Testis (tissue), 3 donors: ENCODE data around the gene PSG5. TPM values are rescaled to one million over a fixed set of nuclear protein-coding genes. Genes with fewer than 3 reads are reported as not detected.
A peak's percentile ranks its signal among the peaks of the same experiment; 100 is the strongest.
"Not testable (repeated sequence)": the region's sequence is repeated elsewhere in the genome, so short reads cannot be mapped to it uniquely, and the experiment has no call there.

Source experiments
- DNase-seq: peaks from one replicate; pipeline ENCODE4 v3.0.0-alpha.2; 2019
- H3K27ac ChIP-seq, 2 donors: fragments of 200-600 bp; sonication (generic); one replicate each; pipeline ENCODE4 v1.5.1; 2019
- H3K27me3 ChIP-seq: fragments of 200-600 bp; sonication (generic); one replicate; pipeline ENCODE4 v1.5.1; 2019
- H3K36me3 ChIP-seq: fragments of 200-600 bp; sonication (generic); one replicate; pipeline ENCODE4 v1.5.1; 2017; ENCODE audit warnings: low read depth; ENCODE audit errors: missing control alignments
- H3K4me1 ChIP-seq: fragments of 200-600 bp; sonication (generic); one replicate; pipeline ENCODE4 v1.5.1; 2019
- H3K4me3 ChIP-seq, 2 donors: fragments of 200-600 bp; sonication (generic); one replicate each; pipeline ENCODE4 v1.5.1; 2017 to 2019
- H3K9me3 ChIP-seq: fragments of 200-600 bp; sonication (generic); one replicate; pipeline ENCODE4 v1.5.1; 2017
- CTCF ChIP-seq, 3 experiments: fragments of 450-650 bp in 2 of 3; fragments of 200-600 bp in 1 of 3; sonication (generic) in 1 of 3; IDR thresholded peaks; one replicate each; pipeline ENCODE4 v1.5.1; 2016 to 2019; ENCODE audit warnings: antibody characterized with exemption in 3 of 3, mild to moderate bottlenecking in 2 of 3, moderate library complexity in 1 of 3
- WGBS, 2 donors: methylation state at CpG; one replicate each; pipeline ENCODE4 v1.1.5; 2018; 5-methylcytosine and 5-hydroxymethylcytosine counted together
- intact Hi-C: fragments of 100-400 bp; cut with DNase I; formaldehyde crosslinking; loops from one replicate; pipeline ENCODE4 v1.15.1; 2023; ENCODE audit warnings: low total_unique reads
- polyA plus RNA-seq: library from polyadenylated mRNA; stranded (reverse); fragments of 350-450 nt; fragmentation: Illumina TruSeq; extraction: RNeasy Lipid Tissue Mini Kit (QIAGEN cat#74804); gene quantifications from one replicate; pipeline ENCODE4 v1.2.3, GENCODE V29; 2014; ENCODE audit warnings: low read depth, low replicate concordance; ENCODE audit not compliant: insufficient read depth
- total RNA-seq, 2 donors: library from RNA; depleted of rRNA; stranded (reverse); fragments of >200 nt; gene quantifications; one replicate each; pipeline ENCODE4 v1.2.3, GENCODE V29; 2016

The PSG5 gene
- total and polyA plus RNA-seq, 3 donors from 2014 or later = not detected

GRCh38 chr19:43192381-43193155, 6.2 kb upstream of the PSG5 start:
- WGBS, 2 donors = 59 to 76% methylated on average over 4 of the region's 4 CpGs
- H3K27ac ChIP-seq, DNase-seq, intact Hi-C loops, H3K9me3 ChIP-seq, H3K27me3 ChIP-seq, H3K4me3 ChIP-seq, H3K36me3 ChIP-seq, H3K4me1 ChIP-seq: not testable (repeated sequence)

- H3K27ac ChIP-seq, H3K4me3 ChIP-seq, H3K36me3 ChIP-seq, H3K4me1 ChIP-seq, H3K27me3 ChIP-seq, DNase-seq, intact Hi-C loops, H3K9me3 ChIP-seq: not testable (repeated sequence)
- 71 to 88% methylated on average over 6 to 9 of the region's 9 CpGs for WGBS, 2 donors
Observed at GRCh38 chr19:43188092-43188491, 1.8 kb upstream of the PSG5 start.

DNA sequence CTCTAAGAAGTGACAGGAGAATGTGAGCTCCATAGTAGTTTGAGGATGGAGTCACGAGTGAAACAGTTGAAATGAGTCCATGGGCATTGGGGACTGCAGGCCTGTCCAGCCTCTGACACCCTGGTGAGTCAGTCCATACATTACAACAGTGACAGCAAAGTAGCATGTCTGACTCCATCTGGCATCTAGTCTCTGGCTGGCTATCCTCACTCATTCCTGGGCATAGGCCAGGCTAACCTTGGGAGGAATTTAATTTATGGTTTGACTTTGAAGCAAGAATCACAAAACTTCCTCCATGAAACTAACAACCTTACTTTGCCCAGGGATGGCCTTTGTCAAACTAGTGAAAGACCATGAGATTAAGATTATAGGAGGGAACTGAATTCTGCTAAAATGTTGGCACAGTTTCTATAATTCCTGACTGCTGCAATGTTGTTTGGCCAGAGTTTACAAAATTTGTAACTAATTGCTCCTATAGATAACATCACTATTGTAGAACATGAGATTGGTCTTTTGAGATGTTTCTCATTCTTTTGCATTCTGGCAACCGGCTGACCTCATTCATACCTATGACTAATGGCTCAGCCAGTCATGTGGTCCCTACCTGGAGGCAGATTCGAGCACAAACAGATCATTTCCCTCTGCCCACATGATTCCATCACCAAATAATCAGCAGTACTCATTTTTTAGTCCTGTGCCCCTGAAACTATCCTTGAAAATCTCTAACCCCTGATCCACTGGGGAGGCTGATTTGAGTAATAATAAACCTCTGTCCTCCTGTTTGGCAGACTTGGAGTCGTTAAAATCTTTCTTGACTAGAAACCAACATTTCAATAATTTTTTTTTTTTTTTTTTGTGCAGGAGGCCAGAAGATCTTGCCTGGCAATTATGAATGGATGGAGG, 4.2 kb downstream of the PSG5 start:
- WGBS, 2 donors = 57 to 62% methylated on average over 4 of the region's 4 CpGs
- H3K4me3 ChIP-seq, H3K27ac ChIP-seq, H3K27me3 ChIP-seq, H3K4me1 ChIP-seq, DNase-seq, H3K9me3 ChIP-seq, H3K36me3 ChIP-seq, intact Hi-C loops: not testable (repeated sequence)

- DNase-seq = peak; percentile 56
- H3K4me3 ChIP-seq, H3K27ac ChIP-seq, H3K4me1 ChIP-seq, H3K9me3 ChIP-seq, H3K27me3 ChIP-seq, H3K36me3 ChIP-seq, intact Hi-C loops: not testable (repeated sequence)
- peak in 1 of 3 experiments; percentile 23 for TF ChIP-seq CTCF (IDR thresholded peaks at IDR 0.05)
- WGBS, 2 donors = 33% methylated on average over 1 of the region's 1 CpG; no CpG with 5 or more reads in 1 of the 2 donors
Observed at GRCh38 chr19:43179569-43180147, 6.7 kb downstream of the PSG5 start.

- DNase-seq, H3K4me1 ChIP-seq, H3K27me3 ChIP-seq, H3K9me3 ChIP-seq, H3K4me3 ChIP-seq, intact Hi-C loops, H3K36me3 ChIP-seq, H3K27ac ChIP-seq: not testable (repeated sequence)
- WGBS, 2 donors = 60 to 83% methylated on average over 1 of the region's 3 CpGs
Observed at GRCh38 chr19:43178577-43178976, 7.8 kb downstream of the PSG5 start.

DNA sequence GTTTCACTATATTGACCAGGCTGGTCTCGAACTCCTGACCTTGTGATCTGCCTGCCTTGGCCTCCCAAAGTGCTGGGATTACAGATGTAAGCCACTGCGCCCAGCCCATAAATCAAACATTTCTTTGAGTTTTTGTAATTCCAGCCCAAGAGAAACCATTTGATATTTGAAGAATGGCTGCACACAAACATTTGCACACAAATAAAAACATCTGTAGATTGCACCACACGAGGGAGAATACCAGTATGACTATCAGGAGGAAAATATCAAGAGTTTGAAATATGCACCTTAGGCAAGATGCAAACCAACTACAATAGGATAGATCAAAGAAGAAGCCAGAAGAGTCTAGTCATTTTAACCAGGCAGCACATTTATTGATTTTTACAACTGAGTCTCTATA, 20.4 kb downstream of the PSG5 start:
- H3K27ac ChIP-seq, H3K36me3 ChIP-seq, H3K4me3 ChIP-seq, H3K9me3 ChIP-seq, intact Hi-C loops, H3K4me1 ChIP-seq, H3K27me3 ChIP-seq, DNase-seq: not testable (repeated sequence)
- 70 to 74% methylated on average over 3 of the region's 3 CpGs for WGBS, 2 donors

GRCh38 chr19:43163135-43163534, 23.2 kb downstream of the PSG5 start:
- 67 to 78% methylated on average over 3 of the region's 3 CpGs for WGBS, 2 donors

DNA sequence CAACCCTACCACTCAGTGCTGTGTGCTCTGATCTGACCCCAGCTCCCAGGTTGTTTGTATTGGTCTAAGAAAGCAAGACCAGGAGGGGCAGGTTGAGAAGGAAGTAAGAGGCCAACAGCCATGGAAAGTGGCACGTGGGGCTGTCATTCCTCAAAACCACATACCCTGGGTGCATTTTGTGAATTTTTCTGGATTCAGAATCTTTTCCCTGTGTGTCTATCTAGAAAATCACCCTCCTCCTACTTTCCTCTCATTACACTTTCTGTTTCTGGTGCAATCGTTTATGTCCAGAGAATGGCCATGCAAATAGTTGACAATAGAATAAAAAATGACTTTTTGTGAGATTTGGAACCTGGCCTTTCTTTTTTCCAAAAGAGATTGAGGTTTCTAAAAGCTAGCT, 24.1 kb downstream of the PSG5 start:
- H3K4me1 ChIP-seq, H3K9me3 ChIP-seq, H3K27me3 ChIP-seq, DNase-seq, intact Hi-C loops, H3K27ac ChIP-seq, H3K36me3 ChIP-seq, H3K4me3 ChIP-seq: not testable (repeated sequence)
- 62 to 70% methylated on average over 2 of the region's 2 CpGs for WGBS, 2 donors

More at GRCh38 chr19:43163135-43163534, 23.2 kb downstream of the PSG5 start:
- H3K27ac ChIP-seq, H3K36me3 ChIP-seq, intact Hi-C loops, H3K4me1 ChIP-seq, DNase-seq, H3K9me3 ChIP-seq, H3K4me3 ChIP-seq, H3K27me3 ChIP-seq: not testable (repeated sequence)
